ENCODE measurements around the gene RARRES1.

GRCh38 chr3:158672215-158673176, 59.8 kb downstream of the RARRES1 start, which contains the start of gene LXN:
- TF ChIP-seq POLR2AphosphoS5 (IDR thresholded peaks at IDR 0.05) (peak; percentile 75 to 88 (median 83)), CTCF (IDR thresholded peaks at IDR 0.05 in 8 of 11, conservative IDR thresholded peaks at IDR 0.05 in 3 of 11) (peak; percentile 8 to 70 (median 59)), POLR2A (IDR thresholded peaks at IDR 0.05) (no peak)
